ENCODE data around the gene ADCY3.

Gene ADCY3

GRCh38 chr2:24873619-24874018 is 46.4 kb downstream of the ADCY3 start:
- no peak for DNase-seq (ENCODE audit: low read depth)
- no peak overlapping the region for H3K4me3 ChIP-seq (ENCODE audit: low read length)
- no peak for TF ChIP-seq CTCF (conservative IDR thresholded peaks at IDR 0.05; ENCODE audit: low read length)

DNA sequence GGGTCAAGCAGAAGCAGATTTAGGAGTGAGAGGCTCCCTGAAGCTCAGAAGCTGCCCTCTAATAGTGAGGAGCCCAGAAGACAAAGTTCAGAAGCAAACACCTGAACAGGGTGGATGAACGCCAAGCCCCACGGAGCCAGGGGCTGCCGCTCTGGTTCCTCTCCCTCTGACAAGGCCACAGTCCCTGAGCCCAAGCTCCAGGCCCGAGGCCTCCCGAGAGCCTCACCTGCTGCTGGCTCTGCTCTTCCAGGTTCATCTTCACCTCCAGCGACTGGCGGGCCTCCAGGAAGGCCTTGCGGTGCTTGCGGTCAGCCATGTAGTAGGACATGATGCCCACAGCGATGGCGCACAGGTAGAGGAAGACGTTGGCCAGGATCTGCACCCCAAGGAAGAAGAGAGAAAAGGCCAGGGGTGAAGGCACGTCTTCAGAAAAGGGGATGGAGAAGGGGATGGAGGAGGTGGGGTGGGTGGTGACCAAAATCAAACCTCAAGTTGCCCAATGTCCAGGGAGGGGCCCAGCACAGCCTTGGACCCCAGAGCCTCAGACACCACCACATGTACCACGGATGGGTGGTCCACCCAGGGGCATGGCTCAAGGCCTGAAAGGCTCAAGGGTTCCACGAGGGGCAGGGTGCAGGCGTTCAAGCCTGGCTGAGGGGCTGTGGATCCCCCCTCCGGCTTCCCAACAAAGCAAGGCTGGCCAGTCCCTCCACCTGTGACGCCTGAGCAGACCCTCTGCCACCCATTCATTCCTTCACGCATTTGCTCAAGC is 47.5 kb downstream of the ADCY3 start:
- no peak overlapping the region for H3K4me3 ChIP-seq (ENCODE audit: low read length)
- no peak for TF ChIP-seq CTCF (conservative IDR thresholded peaks at IDR 0.05; ENCODE audit: low read length)
- no peak for DNase-seq (ENCODE audit: low read depth)

GRCh38 chr2:24871852-24872333 is 48.1 kb downstream of the ADCY3 start:
- no peak overlapping the region for H3K4me3 ChIP-seq (ENCODE audit: low read length)
- no peak for TF ChIP-seq CTCF (conservative IDR thresholded peaks at IDR 0.05; ENCODE audit: low read length)
- no peak for DNase-seq (ENCODE audit: low read depth)

DNA sequence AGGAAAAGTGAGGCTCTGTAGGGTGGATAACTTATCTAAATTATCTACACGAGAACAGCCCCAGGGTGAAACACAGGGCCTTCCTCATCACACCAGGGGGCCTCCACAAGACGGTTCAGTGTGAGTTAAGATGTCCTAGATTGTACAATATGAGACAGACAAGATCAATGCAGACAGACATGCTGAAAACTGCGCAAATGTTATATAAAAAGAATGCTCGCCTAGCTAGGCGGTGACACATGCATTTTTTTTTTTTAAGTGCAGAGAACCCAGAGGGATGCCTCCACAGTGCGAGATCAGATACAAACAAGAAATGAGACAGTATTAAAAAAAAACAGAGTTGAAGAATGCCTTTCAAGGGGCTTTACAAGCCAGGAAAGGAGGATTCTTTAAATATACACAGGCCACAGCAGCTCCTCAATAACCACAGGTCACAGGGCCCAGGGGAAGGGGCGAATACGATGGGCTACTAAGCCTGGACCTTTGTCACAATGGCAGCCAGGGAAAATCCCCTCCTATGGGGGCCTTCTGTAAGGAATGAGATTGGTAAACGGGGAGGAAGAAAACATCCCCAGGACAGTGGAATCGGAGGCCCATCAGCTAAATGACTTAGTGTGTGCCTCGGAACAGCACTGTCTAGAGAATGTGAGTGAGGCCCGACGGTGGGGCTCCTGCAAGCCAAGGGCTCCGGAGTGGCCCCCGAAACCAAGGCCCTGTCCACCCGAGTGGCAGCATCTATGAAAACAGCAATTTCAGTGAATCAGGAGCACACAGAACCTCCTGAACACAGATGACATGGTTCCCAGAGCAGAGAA is 48.9 kb downstream of the ADCY3 start:
- DNase-seq (ENCODE audit: low read depth), result no peak
- no peak overlapping the region for H3K4me3 ChIP-seq (ENCODE audit: low read length)
- no peak for TF ChIP-seq CTCF (conservative IDR thresholded peaks at IDR 0.05; ENCODE audit: low read length)

- DNase-seq (ENCODE audit: low read depth), result no peak
- no peak overlapping the region for H3K4me3 ChIP-seq (ENCODE audit: low read length)
- no peak for TF ChIP-seq CTCF (conservative IDR thresholded peaks at IDR 0.05; ENCODE audit: low read length)
Observed at GRCh38 chr2:24870440-24870839, 49.6 kb downstream of the ADCY3 start.

- no peak for DNase-seq (ENCODE audit: low read depth)
- H3K4me3 ChIP-seq (ENCODE audit: low read length), result no peak overlapping the region
- TF ChIP-seq CTCF (conservative IDR thresholded peaks at IDR 0.05; ENCODE audit: low read length), result no peak
Observed at GRCh38 chr2:24866946-24867345, 53.1 kb downstream of the ADCY3 start.
